ENCODE data around the gene SNX32. TPM values are rescaled to one million over a fixed set of nuclear protein-coding genes. Genes with fewer than 3 reads are reported as not detected.
"Not testable (repeated sequence)": the region's sequence is repeated elsewhere in the genome, so short reads cannot be mapped to it uniquely, and the experiment has no call there.

SNX32 gene
- total RNA-seq, 1 donor from 2014 or later: 0.96 TPM

- Mint-ChIP-seq H3K36me3 (ENCODE audit: low read depth) (no peaks in the 10 kb centered on the region), H3K9me3 (no peaks in the 10 kb centered on the region), H3K27ac (no peak overlapping the region), H3K27me3 (ENCODE audit: low read depth) (no peaks in the 10 kb centered on the region), H3K4me3 (ENCODE audit: low read depth) (no peak overlapping the region), H3K4me1 (ENCODE audit: low read depth) (peaks cover 12% of the 10 kb centered on the region)
- intact Hi-C loops (cut with micrococcal nuclease): no loop called here
- DNase-seq (ENCODE audit: low spot score): no peak
Observed at GRCh38 chr11:65822776-65823528, 10.8 kb upstream of the SNX32 start.

- Mint-ChIP-seq H3K36me3 (ENCODE audit: low read depth) (no peaks in the 10 kb centered on the region), H3K4me3 (ENCODE audit: low read depth) (no peak overlapping the region), H3K27ac (peak overlapping the region; percentile 18), H3K9me3 (no peaks in the 10 kb centered on the region), H3K4me1 (ENCODE audit: low read depth) (peaks cover 20% of the 10 kb centered on the region), H3K27me3 (ENCODE audit: low read depth) (peaks cover 3% of the 10 kb centered on the region)
- DNase-seq (ENCODE audit: low spot score): no peak
- intact Hi-C loops (cut with micrococcal nuclease): no loop called here
Observed at GRCh38 chr11:65826984-65827735, 6.6 kb upstream of the SNX32 start.

GRCh38 chr11:65829459-65829858, 4.3 kb upstream of the SNX32 start:
- Mint-ChIP-seq H3K27me3 (ENCODE audit: low read depth) (peaks cover 7% of the 10 kb centered on the region), H3K4me1 (ENCODE audit: low read depth) (peaks cover 27% of the 10 kb centered on the region), H3K27ac (no peak overlapping the region), H3K9me3 (no peaks in the 10 kb centered on the region), H3K36me3 (ENCODE audit: low read depth) (no peaks in the 10 kb centered on the region), H3K4me3 (ENCODE audit: low read depth) (no peak overlapping the region)
- intact Hi-C loops (cut with micrococcal nuclease): no loop called here
- no peak for DNase-seq (ENCODE audit: low spot score)

GRCh38 chr11:65832231-65832630, 1.5 kb upstream of the SNX32 start:
- H3K36me3 Mint-ChIP-seq (ENCODE audit: low read depth); DNase-seq (ENCODE audit: low spot score); H3K27me3 Mint-ChIP-seq (ENCODE audit: low read depth); H3K27ac Mint-ChIP-seq; H3K9me3 Mint-ChIP-seq; intact Hi-C loops (cut with micrococcal nuclease): not testable (repeated sequence)
- Mint-ChIP-seq H3K4me3 (ENCODE audit: low read depth) (peak overlapping the region; percentile 30), H3K4me1 (ENCODE audit: low read depth) (peaks cover 27% of the 10 kb centered on the region)

- Mint-ChIP-seq H3K27ac (no peak overlapping the region), H3K4me1 (ENCODE audit: low read depth) (peaks cover 17% of the 10 kb centered on the region), H3K27me3 (ENCODE audit: low read depth) (peaks cover 7% of the 10 kb centered on the region), H3K9me3 (no peaks in the 10 kb centered on the region), H3K4me3 (ENCODE audit: low read depth) (no peak overlapping the region), H3K36me3 (ENCODE audit: low read depth) (no peaks in the 10 kb centered on the region)
- DNase-seq (ENCODE audit: low spot score): no peak
- intact Hi-C loops (cut with micrococcal nuclease): no loop called here
Observed at GRCh38 chr11:65834202-65834601, 439 bp downstream of the SNX32 start.

- Mint-ChIP-seq H3K4me3 (ENCODE audit: low read depth) (no peak overlapping the region), H3K27ac (no peak overlapping the region), H3K36me3 (ENCODE audit: low read depth) (no peaks in the 10 kb centered on the region), H3K27me3 (ENCODE audit: low read depth) (no peaks in the 10 kb centered on the region), H3K9me3 (no peaks in the 10 kb centered on the region), H3K4me1 (ENCODE audit: low read depth) (no peaks in the 10 kb centered on the region)
- DNase-seq (ENCODE audit: low spot score): no peak
- intact Hi-C loops (cut with micrococcal nuclease): no loop called here
Observed at GRCh38 chr11:65842144-65842543, 8.4 kb downstream of the SNX32 start.

GRCh38 chr11:65843811-65844210, 10.0 kb downstream of the SNX32 start:
- DNase-seq (ENCODE audit: low spot score): no peak
- Mint-ChIP-seq H3K4me3 (ENCODE audit: low read depth) (no peak overlapping the region), H3K4me1 (ENCODE audit: low read depth) (no peaks in the 10 kb centered on the region), H3K27me3 (ENCODE audit: low read depth) (no peaks in the 10 kb centered on the region), H3K9me3 (no peaks in the 10 kb centered on the region), H3K27ac (no peak overlapping the region), H3K36me3 (ENCODE audit: low read depth) (no peaks in the 10 kb centered on the region)
- intact Hi-C loops (cut with micrococcal nuclease): no loop called here

- no peak for DNase-seq (ENCODE audit: low spot score)
- Mint-ChIP-seq H3K27ac (no peak overlapping the region), H3K36me3 (ENCODE audit: low read depth) (no peaks in the 10 kb centered on the region), H3K27me3 (ENCODE audit: low read depth) (no peaks in the 10 kb centered on the region), H3K9me3 (no peaks in the 10 kb centered on the region), H3K4me1 (ENCODE audit: low read depth) (no peaks in the 10 kb centered on the region), H3K4me3 (ENCODE audit: low read depth) (no peak overlapping the region)
- intact Hi-C loops (cut with micrococcal nuclease): no loop called here
Observed at GRCh38 chr11:65844231-65844872, 10.6 kb downstream of the SNX32 start.

- Mint-ChIP-seq H3K4me3 (ENCODE audit: low read depth) (no peak overlapping the region), H3K27me3 (ENCODE audit: low read depth) (no peaks in the 10 kb centered on the region), H3K36me3 (ENCODE audit: low read depth) (peaks cover 26% of the 10 kb centered on the region), H3K27ac (no peak overlapping the region), H3K9me3 (peaks cover 9% of the 10 kb centered on the region), H3K4me1 (ENCODE audit: low read depth) (no peaks in the 10 kb centered on the region)
- no peak for DNase-seq (ENCODE audit: low spot score)
- intact Hi-C loops (cut with micrococcal nuclease): no loop called here
Observed at GRCh38 chr11:65847746-65848145, 14.0 kb downstream of the SNX32 start.

GRCh38 chr11:65848693-65849092, 14.9 kb downstream of the SNX32 start:
- intact Hi-C loops (cut with micrococcal nuclease): not testable (repeated sequence)

GRCh38 chr11:65849366-65849765, 15.6 kb downstream of the SNX32 start:
- Mint-ChIP-seq H3K4me3 (ENCODE audit: low read depth) (no peak overlapping the region), H3K4me1 (ENCODE audit: low read depth) (peaks cover 3% of the 10 kb centered on the region), H3K27me3 (ENCODE audit: low read depth) (no peaks in the 10 kb centered on the region), H3K9me3 (peaks cover 9% of the 10 kb centered on the region), H3K36me3 (ENCODE audit: low read depth) (peaks cover 42% of the 10 kb centered on the region), H3K27ac (no peak overlapping the region)
- no peak for DNase-seq (ENCODE audit: low spot score)
- intact Hi-C loops (cut with micrococcal nuclease): no loop called here

More at GRCh38 chr11:65848693-65849092, 14.9 kb downstream of the SNX32 start:
- H3K36me3 Mint-ChIP-seq (ENCODE audit: low read depth): peaks cover 35% of the 10 kb centered on the region
- not testable (repeated sequence) for H3K27ac Mint-ChIP-seq; H3K9me3 Mint-ChIP-seq; H3K4me1 Mint-ChIP-seq (ENCODE audit: low read depth); H3K4me3 Mint-ChIP-seq (ENCODE audit: low read depth); H3K27me3 Mint-ChIP-seq (ENCODE audit: low read depth); DNase-seq (ENCODE audit: low spot score)

GRCh38 chr11:65849771-65850216, 16.0 kb downstream of the SNX32 start:
- H3K4me3 Mint-ChIP-seq (ENCODE audit: low read depth): no peak overlapping the region
- peaks cover 4% of the 10 kb centered on the region for H3K4me1 Mint-ChIP-seq (ENCODE audit: low read depth)
- H3K9me3 Mint-ChIP-seq: peaks cover 9% of the 10 kb centered on the region
- no peak overlapping the region for H3K27ac Mint-ChIP-seq
- no peaks in the 10 kb centered on the region for H3K27me3 Mint-ChIP-seq (ENCODE audit: low read depth)
- intact Hi-C loops (cut with micrococcal nuclease): loop anchor here (10.0 kb wide), 2 partner anchors 275 to 765 kb away; partner anchors contain the start of genes CDCA5, EHBP1L1, FAM89B and ZFPL1
- no peak for DNase-seq (ENCODE audit: low spot score)
- peaks cover 46% of the 10 kb centered on the region for H3K36me3 Mint-ChIP-seq (ENCODE audit: low read depth)
